Measurements from ENCODE around the gene DMD.

DNA sequence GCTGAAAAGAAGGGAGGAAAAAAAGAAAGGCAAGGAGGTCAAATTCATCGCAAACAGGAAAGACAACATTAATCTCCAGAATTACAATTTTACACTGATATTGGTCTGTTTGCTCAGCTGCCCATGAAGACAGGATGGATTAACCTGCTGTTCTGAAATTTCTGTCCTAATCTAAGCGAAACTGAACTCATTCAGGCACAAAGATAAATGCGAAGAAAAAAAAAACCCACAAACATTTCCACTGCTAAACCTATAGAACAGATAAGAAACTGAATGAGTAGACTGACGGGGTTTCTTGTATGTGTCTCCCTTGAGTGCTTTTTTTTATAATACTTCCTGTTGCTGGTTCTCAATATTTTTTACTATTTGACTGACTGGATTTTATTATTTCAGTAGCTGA is 1887.7 kb downstream of the DMD start:
- no peak for TF ChIP-seq EP300 (IDR thresholded peaks at IDR 0.05)
- TF ChIP-seq POLR2A (IDR thresholded peaks at IDR 0.05), result no peak

All from sigmoid colon (tissue), 4 donors.